ENCODE results near the gene TEX2.

DNA sequence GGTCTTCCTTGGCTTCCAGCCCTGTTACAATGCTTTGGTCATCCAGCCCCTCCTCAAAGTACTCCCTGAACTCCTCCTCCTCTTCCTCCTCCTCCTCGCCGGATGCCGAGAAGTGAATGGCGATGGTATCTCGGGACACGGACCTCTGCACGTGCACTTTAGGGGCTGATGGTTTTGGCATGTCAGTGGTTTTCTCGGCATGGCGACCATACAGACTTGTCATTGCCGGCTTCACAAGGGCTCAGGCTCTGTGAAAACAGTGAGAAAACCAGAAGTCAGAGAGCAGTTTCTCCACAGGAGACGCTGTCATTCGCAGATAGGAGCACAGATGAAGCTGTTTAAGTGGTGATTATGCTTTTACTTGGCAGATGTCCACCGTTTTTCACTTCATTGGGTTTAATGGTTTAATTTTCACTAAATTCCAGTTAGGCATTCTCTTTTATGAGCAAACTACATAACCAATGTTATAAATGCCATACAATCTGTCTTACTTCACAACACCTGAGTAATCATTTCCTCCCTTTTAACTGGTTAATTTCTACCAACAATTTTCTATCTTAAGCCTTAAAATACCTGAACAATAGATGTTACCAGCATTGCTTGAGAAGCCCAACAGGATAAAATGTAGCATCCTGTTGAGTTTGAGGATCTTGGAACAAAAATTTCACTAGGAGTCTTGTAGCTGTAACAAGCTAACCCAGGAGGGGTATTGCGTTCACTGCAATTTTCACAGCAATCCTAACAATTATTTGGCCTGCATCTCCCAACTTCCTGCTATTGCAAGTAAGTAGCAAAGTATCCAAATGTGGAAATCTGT, 48.9 kb downstream of the TEX2 start:
- TF ChIP-seq, protein P1, sequence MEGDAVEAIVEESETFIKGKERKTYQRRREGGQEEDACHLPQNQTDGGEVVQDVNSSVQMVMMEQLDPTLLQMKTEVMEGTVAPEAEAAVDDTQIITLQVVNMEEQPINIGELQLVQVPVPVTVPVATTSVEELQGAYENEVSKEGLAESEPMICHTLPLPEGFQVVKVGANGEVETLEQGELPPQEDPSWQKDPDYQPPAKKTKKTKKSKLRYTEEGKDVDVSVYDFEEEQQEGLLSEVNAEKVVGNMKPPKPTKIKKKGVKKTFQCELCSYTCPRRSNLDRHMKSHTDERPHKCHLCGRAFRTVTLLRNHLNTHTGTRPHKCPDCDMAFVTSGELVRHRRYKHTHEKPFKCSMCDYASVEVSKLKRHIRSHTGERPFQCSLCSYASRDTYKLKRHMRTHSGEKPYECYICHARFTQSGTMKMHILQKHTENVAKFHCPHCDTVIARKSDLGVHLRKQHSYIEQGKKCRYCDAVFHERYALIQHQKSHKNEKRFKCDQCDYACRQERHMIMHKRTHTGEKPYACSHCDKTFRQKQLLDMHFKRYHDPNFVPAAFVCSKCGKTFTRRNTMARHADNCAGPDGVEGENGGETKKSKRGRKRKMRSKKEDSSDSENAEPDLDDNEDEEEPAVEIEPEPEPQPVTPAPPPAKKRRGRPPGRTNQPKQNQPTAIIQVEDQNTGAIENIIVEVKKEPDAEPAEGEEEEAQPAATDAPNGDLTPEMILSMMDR (IDR thresholded peaks at IDR 0.05): no peak
- no peak for TF ChIP-seq EZH2 (IDR thresholded peaks at IDR 0.05; ENCODE audit: borderline replicate concordance, insufficient read depth, low read depth, low read length, poor library complexity, severe bottlenecking)
